ENCODE measurements around the gene CTSE. TPM values are rescaled to one million over a fixed set of nuclear protein-coding genes. Genes with fewer than 3 reads are reported as not detected.
"Not testable (repeated sequence)": the region's sequence is repeated elsewhere in the genome, so short reads cannot be mapped to it uniquely, and the experiment has no call there.

Gene CTSE
- polyA plus RNA-seq, 1 donor from 2014 or later: not detected

DNA sequence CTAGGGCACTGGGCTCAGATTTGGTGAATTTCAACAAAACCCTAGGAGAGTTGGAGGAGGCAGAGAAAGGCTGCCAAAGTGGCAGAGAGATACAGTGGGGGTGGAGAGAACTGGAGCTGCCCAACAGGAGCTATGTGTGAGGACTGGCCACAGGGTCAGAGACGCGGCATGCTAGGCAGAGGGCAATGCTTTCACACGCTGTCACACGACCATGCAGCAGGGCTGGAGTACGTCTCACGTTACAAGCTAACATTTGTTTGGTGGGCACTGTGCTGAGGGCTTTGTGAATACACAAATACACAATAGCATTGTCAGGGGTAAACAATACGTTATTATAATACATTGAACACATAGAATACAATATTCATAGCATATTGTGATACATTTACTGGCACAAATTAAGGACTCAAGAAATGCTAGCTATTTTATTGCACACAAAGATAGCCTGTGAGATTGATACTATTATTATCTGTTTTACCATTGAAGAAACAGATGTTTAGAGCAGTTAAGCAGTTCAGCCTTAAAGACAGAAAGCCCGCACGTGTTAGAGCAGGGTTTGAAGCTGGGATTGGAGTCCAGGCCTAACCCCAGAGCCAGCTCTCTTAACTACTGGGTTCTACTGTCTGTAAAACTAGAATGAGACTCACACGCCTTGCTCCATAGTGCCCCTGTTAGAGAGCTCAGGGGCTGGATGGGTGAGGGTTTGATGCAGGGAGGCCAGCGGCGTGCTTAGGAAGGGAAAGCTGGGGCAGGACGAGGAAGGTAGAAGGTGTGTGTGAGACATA is 25.0 kb downstream of the CTSE start:
- no peak overlapping the region for H3K4me3 Mint-ChIP-seq
- H3K36me3 Mint-ChIP-seq: no peaks in the 10 kb centered on the region
- no peaks in the 10 kb centered on the region for H3K27me3 Mint-ChIP-seq
- peaks cover 0 to 4% (median 0%) of the 10 kb centered on the region in 3 donors for H3K9me3 Mint-ChIP-seq
- H3K4me1 Mint-ChIP-seq: peaks cover 0 to 1% (median 1%) of the 10 kb centered on the region in 3 donors
- no peak overlapping the region for H3K27ac Mint-ChIP-seq

- H3K9me3 Mint-ChIP-seq, H3K36me3 Mint-ChIP-seq, H3K27ac Mint-ChIP-seq, H3K4me1 Mint-ChIP-seq, H3K27me3 Mint-ChIP-seq, H3K4me3 Mint-ChIP-seq: not testable (repeated sequence)
Observed at GRCh38 chr1:205996641-205997040, 27.1 kb downstream of the CTSE start.

DNA sequence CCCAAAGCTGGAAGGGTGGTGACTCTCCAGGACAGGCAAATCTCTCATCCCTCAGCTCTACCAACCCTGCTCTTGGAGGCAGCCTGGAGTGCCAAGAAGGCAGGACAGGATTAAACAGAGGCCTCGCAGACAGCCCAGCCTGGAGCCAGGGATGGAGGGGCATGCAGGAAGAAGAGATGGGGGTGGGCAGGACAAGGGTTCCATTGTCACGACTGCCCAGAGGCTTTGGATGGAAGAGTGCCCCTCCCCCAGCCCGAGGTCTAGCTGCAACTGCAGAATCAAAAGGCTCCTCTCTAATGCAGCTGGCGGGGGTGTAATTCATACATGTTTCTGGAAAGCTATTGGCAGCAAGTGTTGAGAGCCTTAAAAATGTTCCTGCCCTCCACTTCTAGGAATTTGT is 29.3 kb downstream of the CTSE start:
- Mint-ChIP-seq H3K27me3 (no peaks in the 10 kb centered on the region), H3K4me3 (peak overlapping the region in 1 of 4 donors; percentile 12), H3K27ac (no peak overlapping the region), H3K4me1 (peaks cover 0 to 1% (median 0%) of the 10 kb centered on the region in 3 donors), H3K9me3 (peaks cover 0 to 4% (median 0%) of the 10 kb centered on the region in 3 donors), H3K36me3 (no peaks in the 10 kb centered on the region)

DNA sequence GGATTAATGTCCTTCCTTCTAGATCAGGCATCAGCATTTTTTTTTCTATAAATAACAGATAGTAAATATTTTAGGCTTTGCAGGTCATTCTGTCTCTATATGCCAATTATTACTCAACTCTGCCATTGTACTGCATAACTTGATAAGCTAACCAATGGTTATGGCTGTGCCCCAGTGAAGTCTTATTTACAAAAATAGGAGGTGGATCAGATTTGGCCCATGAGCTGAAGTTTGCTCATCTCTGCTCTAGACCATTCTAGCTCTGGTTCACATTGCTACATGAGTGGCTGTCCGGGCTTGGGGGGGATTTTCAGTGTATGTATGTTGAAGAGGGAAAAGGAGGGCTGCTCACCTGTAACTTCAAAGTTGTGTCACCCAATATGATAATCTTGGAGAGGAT is 30.6 kb downstream of the CTSE start:
- Mint-ChIP-seq H3K4me3 (no peak overlapping the region), H3K27ac (no peak overlapping the region), H3K4me1 (peaks cover 0 to 1% (median 0%) of the 10 kb centered on the region in 3 donors), H3K9me3 (peaks cover 0 to 4% (median 0%) of the 10 kb centered on the region in 3 donors), H3K27me3 (no peaks in the 10 kb centered on the region), H3K36me3 (no peaks in the 10 kb centered on the region)

DNA sequence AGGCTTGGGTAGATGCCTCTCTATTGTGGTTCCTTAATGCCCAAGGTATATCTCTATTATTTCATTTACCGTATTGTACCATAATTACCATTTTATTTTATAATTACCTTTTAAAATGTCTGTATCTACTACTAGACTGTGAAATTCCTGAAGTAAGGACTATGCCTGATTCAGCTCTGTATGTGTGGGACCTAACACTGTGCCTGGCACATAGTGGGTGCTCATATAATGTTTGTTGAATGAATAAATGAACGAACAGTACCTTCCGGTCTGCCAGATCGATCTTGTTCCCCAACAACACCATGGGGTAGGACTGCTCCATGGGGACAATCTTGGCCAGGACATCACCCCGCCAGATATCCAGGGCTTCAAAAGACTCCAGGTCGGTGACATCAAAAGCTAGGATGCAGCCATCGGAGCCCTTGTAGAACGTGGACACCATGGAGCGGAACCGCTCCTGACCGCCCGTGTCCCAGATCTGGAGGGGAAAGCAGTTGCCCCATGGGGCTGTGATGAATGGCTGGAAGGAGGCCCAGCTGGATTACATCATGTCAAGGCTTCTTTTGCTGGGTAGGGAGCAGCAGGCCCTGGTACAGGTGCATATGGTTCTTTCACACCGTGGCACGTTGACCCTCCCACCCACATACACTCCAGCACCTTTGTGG is 31.3 kb downstream of the CTSE start:
- peaks cover 0 to 4% (median 0%) of the 10 kb centered on the region in 3 donors for H3K9me3 Mint-ChIP-seq
- no peak overlapping the region for H3K27ac Mint-ChIP-seq
- no peaks in the 10 kb centered on the region for H3K36me3 Mint-ChIP-seq
- H3K4me3 Mint-ChIP-seq: no peak overlapping the region
- peaks cover 0 to 1% (median 0%) of the 10 kb centered on the region in 3 donors for H3K4me1 Mint-ChIP-seq
- H3K27me3 Mint-ChIP-seq: no peaks in the 10 kb centered on the region

- peaks cover 0 to under 1% (median 0%) of the 10 kb centered on the region in 3 donors for H3K9me3 Mint-ChIP-seq
- no peaks in the 10 kb centered on the region for H3K4me1 Mint-ChIP-seq
- no peaks in the 10 kb centered on the region for H3K27me3 Mint-ChIP-seq
- H3K27ac Mint-ChIP-seq: no peak overlapping the region
- H3K36me3 Mint-ChIP-seq: no peaks in the 10 kb centered on the region
- H3K4me3 Mint-ChIP-seq: no peak overlapping the region
Observed at GRCh38 chr1:205991237-205991636, 32.5 kb downstream of the CTSE start.

DNA sequence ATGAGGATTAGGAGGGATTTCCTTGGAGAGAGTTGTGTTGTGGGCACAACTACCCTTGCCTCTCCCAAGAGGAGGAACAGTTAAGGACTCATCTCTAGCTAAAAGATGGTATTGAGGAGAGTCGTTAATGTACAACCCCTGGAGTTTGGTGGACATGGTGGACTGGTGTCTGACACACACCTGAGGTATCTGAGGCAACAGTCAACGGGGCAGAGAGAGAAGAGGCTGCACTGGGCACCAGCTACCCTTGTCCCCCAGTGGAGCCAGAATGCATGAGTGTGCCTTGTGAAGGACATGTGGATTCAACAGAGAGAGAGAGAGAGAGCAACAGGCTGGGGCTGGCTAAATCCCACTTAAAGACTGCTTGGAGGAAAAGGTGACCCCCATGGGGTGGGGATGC is 33.5 kb downstream of the CTSE start:
- H3K9me3 Mint-ChIP-seq: no peaks in the 10 kb centered on the region
- no peaks in the 10 kb centered on the region for H3K27me3 Mint-ChIP-seq
- no peaks in the 10 kb centered on the region for H3K4me1 Mint-ChIP-seq
- H3K27ac Mint-ChIP-seq: no peak overlapping the region
- no peak overlapping the region for H3K4me3 Mint-ChIP-seq
- no peaks in the 10 kb centered on the region for H3K36me3 Mint-ChIP-seq

- Mint-ChIP-seq H3K27ac (no peak overlapping the region), H3K36me3 (no peaks in the 10 kb centered on the region), H3K27me3 (no peaks in the 10 kb centered on the region), H3K4me3 (no peak overlapping the region), H3K4me1 (no peaks in the 10 kb centered on the region), H3K9me3 (no peaks in the 10 kb centered on the region)
Observed at GRCh38 chr1:205989786-205990185, 33.9 kb downstream of the CTSE start.

DNA sequence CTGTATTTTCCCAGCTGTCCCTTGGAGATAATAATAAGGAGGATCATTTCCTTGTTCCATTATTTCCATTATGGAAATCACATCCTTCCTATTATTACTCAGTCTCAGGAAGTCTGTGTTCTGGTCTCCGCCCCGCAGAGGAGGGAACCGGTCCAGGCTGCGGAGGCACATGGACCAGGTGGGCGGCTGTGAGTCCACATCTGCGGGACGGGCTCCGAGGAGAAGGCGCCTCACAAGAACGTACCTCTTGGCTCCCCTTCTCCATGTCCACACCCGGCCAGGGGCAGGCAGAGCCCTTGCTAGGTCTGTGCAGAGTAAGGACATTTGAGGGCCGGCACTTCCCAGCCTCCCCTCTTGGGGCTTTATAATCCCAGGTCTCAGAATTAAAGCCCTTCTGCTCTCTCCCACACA is 35.1 kb downstream of the CTSE start:
- H3K4me3 Mint-ChIP-seq: no peak overlapping the region
- no peaks in the 10 kb centered on the region for H3K9me3 Mint-ChIP-seq
- H3K27me3 Mint-ChIP-seq: no peaks in the 10 kb centered on the region
- H3K4me1 Mint-ChIP-seq: no peaks in the 10 kb centered on the region
- H3K27ac Mint-ChIP-seq: no peak overlapping the region
- no peaks in the 10 kb centered on the region for H3K36me3 Mint-ChIP-seq

DNA sequence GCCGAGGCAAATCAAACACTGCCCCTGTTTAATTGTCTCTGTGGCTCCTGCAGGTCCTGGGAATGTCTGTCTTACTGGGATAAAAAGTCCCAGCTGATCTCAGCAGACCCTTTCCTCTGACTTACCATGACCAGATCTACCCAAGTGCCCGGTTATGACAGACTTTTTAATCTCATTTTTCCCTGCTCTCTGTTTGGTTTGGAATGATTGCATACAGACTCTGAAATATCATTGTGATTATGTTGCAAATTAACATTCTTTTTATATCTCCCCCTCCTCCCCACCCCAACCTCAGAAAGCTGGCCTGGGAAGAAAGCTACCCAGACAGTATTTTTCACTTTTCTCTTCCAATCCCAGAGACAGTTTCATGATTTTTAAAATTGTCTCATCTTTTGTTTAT is 36.8 kb downstream of the CTSE start:
- H3K36me3 Mint-ChIP-seq: no peaks in the 10 kb centered on the region
- no peaks in the 10 kb centered on the region for H3K27me3 Mint-ChIP-seq
- no peaks in the 10 kb centered on the region for H3K4me1 Mint-ChIP-seq

GRCh38 chr1:205986292-205986691 is 37.4 kb downstream of the CTSE start:
- no peaks in the 10 kb centered on the region for H3K27me3 Mint-ChIP-seq

More for the DNA sequence above, 36.8 kb downstream of the CTSE start:
- no peaks in the 10 kb centered on the region for H3K9me3 Mint-ChIP-seq
- H3K4me3 Mint-ChIP-seq: no peak overlapping the region
- H3K27ac Mint-ChIP-seq: no peak overlapping the region

DNA sequence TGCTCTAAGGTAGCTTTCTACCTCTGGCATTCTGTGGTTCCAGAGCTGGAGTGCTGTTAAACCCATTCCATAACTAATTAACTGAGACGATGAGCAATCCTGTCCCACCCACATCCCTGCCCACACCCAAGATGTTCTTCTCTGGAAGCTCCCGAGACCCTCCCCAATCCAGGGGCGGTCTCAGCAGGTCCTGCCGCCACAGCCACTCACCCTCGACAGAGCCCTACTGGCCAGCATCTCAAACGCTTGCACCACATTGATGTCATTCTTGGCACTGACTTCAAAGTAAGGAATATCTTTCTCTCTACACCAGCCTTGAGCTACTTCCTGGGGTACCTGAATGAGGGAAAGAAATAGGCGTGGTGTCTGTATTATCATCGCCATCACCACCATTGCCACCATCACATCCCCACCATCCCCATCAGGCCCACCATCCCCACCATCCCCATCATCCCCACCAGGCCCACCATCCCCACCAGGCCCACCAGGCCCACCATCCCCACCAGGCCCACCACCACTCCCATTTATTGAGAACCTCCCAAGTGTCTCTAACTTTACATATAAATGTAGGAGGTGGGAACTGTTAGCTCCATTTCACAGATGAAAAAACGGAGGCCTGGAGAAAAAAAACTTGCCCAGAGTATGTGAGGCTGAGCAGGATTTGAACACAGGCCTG is 38.2 kb downstream of the CTSE start:
- Mint-ChIP-seq H3K36me3 (no peaks in the 10 kb centered on the region), H3K9me3 (peaks cover 0 to 2% (median 0%) of the 10 kb centered on the region in 3 donors), H3K4me1 (no peaks in the 10 kb centered on the region), H3K27ac (no peak overlapping the region), H3K27me3 (no peaks in the 10 kb centered on the region), H3K4me3 (no peak overlapping the region)

More at GRCh38 chr1:205986292-205986691, 37.4 kb downstream of the CTSE start:
- Mint-ChIP-seq H3K36me3 (no peaks in the 10 kb centered on the region), H3K4me3 (no peak overlapping the region), H3K4me1 (no peaks in the 10 kb centered on the region), H3K9me3 (peaks cover 0 to 2% (median 0%) of the 10 kb centered on the region in 3 donors), H3K27ac (no peak overlapping the region)

DNA sequence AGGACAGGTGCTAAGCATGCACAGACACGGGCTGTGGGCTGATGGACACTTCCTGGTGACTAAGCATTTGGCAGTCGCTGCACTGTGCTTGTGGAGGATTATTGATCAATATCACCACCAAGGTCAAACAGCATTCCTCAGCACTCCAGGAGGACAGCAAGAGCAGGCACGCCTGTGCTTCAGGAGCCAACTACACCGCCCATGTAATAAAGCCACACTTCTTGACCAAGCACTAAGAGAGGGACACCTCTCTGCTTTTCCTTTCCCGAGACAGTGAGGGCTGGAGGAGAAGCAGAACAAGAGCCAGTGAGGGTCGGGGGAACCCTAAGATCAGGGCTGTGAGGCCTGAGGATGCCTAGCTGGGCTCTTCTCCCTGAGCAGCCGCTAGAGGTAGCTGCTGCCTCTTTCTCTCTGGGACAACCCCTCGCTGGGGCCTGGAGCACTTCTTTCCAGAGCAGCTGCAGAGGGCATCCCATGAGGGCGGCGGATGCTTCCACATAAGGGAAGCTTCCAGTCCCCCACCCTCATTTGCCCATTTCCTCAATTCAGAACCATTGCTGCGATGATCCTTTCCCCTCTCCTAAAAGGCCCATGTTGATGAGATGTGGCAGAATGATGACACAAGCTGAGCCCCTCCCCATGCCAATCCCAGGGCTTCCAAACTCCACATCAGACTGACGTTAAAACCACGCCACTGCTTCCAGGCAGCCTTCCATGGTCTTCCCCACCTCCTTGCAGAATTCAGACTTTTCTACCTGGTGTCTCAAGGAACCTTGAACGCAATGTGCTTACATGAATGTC is 39.6 kb downstream of the CTSE start:
- Mint-ChIP-seq H3K27me3 (no peaks in the 10 kb centered on the region), H3K4me3 (no peak overlapping the region), H3K27ac (peak overlapping the region in 1 of 3 donors; percentile 74), H3K9me3 (peaks cover 0 to 2% (median 0%) of the 10 kb centered on the region in 3 donors), H3K4me1 (no peaks in the 10 kb centered on the region), H3K36me3 (no peaks in the 10 kb centered on the region)

- Mint-ChIP-seq H3K4me3 (no peak overlapping the region), H3K9me3 (peaks cover 0 to 2% (median 0%) of the 10 kb centered on the region in 3 donors), H3K4me1 (peaks cover 0 to 4% (median 2%) of the 10 kb centered on the region in 3 donors), H3K27ac (no peak overlapping the region), H3K27me3 (no peaks in the 10 kb centered on the region), H3K36me3 (no peaks in the 10 kb centered on the region)
Observed at GRCh38 chr1:205981257-205981656, 42.4 kb downstream of the CTSE start.

Measured in IgD-negative memory B cell (primary cell).